ENCODE results near the gene VWF.

DNA sequence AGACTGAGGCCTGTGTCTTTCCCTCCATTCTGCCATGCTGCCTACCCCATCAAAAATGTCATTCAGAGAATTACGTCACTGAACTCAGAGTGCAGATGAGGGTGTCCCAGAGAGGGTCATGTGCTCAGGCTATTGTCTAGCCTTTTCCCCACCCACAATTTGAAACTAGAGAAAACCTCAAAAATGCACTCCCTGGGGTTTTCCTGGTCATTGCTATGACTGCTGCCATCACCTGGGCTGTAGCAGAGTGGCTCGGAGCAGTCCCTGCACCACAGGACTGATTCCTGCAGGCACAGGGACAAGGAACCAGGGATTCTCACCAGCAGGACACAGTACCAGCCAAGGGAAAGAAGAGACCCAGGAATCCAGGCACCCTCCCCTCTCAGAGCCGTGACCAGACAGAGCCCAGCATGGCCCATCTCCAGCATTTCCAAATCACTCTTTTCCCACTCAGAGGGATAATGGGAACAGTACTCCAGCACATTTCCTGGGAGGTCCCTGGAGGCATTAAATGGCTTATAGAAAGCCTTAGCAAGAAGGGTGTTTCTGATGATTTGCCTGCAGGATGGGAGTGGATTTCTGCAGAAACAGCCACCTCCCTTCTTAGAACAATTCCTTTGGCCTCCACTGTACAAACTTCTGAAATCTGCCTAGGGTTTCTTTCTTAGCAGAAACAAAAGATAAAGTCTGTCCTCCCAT, 45.9 kb downstream of the VWF start:
- no peak for TF ChIP-seq GTF2F1 (IDR thresholded peaks at IDR 0.05; ENCODE audit: low read length)
- TF ChIP-seq, protein P1, sequence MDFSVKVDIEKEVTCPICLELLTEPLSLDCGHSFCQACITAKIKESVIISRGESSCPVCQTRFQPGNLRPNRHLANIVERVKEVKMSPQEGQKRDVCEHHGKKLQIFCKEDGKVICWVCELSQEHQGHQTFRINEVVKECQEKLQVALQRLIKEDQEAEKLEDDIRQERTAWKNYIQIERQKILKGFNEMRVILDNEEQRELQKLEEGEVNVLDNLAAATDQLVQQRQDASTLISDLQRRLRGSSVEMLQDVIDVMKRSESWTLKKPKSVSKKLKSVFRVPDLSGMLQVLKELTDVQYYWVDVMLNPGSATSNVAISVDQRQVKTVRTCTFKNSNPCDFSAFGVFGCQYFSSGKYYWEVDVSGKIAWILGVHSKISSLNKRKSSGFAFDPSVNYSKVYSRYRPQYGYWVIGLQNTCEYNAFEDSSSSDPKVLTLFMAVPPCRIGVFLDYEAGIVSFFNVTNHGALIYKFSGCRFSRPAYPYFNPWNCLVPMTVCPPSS (IDR thresholded peaks at IDR 0.05) = no peak
- no peak for TF ChIP-seq EZH2 (conservative IDR thresholded peaks at IDR 0.05; ENCODE audit: low read depth, low read length)
- no peak for TF ChIP-seq ZNF446 (CRISPR knock-in tag; IDR thresholded peaks at IDR 0.05)
- no peak for TF ChIP-seq HHEX (CRISPR knock-in tag; IDR thresholded peaks at IDR 0.05)
- TF ChIP-seq, protein P2, sequence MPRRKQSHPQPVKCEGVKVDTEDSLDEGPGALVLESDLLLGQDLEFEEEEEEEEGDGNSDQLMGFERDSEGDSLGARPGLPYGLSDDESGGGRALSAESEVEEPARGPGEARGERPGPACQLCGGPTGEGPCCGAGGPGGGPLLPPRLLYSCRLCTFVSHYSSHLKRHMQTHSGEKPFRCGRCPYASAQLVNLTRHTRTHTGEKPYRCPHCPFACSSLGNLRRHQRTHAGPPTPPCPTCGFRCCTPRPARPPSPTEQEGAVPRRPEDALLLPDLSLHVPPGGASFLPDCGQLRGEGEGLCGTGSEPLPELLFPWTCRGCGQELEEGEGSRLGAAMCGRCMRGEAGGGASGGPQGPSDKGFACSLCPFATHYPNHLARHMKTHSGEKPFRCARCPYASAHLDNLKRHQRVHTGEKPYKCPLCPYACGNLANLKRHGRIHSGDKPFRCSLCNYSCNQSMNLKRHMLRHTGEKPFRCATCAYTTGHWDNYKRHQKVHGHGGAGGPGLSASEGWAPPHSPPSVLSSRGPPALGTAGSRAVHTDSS (CRISPR knock-in tag; conservative IDR thresholded peaks at IDR 0.05) = no peak
- no peak for TF ChIP-seq PRMT3 (CRISPR knock-in tag; IDR thresholded peaks at IDR 0.05; ENCODE audit: borderline replicate concordance, low read depth)
- no peak for TF ChIP-seq TCF7L2 (IDR thresholded peaks at IDR 0.05; ENCODE audit: low read depth, low read length)

All from HepG2 (cell line).